Measurements from ENCODE around the gene CCSER1. TPM values are rescaled to one million over a fixed set of nuclear protein-coding genes. Genes with fewer than 3 reads are reported as not detected.

Gene CCSER1
- total and polyA plus RNA-seq, 2 experiments from 2014 or later, result 2.9 to 3.4 TPM

DNA sequence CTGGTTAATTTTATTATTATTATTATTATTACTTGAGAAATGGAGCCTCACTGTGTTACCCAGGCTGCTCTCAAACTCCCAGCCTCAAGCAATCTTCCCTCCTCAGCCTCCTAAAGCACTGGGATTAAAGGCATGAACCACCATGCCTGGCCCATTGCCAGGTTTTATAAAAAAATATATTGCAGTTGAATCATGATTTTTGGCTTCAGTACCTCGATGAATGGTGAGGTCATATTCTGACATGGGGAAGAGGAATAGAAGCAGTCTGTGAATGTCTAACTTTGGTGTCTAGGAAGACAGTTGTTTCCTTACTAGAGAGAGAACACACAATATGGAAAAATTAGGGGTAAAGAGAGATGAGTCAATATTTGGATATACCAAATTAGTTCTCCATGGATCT is 32.0 kb downstream of the CCSER1 start (continued):
- TF ChIP-seq, protein P1, sequence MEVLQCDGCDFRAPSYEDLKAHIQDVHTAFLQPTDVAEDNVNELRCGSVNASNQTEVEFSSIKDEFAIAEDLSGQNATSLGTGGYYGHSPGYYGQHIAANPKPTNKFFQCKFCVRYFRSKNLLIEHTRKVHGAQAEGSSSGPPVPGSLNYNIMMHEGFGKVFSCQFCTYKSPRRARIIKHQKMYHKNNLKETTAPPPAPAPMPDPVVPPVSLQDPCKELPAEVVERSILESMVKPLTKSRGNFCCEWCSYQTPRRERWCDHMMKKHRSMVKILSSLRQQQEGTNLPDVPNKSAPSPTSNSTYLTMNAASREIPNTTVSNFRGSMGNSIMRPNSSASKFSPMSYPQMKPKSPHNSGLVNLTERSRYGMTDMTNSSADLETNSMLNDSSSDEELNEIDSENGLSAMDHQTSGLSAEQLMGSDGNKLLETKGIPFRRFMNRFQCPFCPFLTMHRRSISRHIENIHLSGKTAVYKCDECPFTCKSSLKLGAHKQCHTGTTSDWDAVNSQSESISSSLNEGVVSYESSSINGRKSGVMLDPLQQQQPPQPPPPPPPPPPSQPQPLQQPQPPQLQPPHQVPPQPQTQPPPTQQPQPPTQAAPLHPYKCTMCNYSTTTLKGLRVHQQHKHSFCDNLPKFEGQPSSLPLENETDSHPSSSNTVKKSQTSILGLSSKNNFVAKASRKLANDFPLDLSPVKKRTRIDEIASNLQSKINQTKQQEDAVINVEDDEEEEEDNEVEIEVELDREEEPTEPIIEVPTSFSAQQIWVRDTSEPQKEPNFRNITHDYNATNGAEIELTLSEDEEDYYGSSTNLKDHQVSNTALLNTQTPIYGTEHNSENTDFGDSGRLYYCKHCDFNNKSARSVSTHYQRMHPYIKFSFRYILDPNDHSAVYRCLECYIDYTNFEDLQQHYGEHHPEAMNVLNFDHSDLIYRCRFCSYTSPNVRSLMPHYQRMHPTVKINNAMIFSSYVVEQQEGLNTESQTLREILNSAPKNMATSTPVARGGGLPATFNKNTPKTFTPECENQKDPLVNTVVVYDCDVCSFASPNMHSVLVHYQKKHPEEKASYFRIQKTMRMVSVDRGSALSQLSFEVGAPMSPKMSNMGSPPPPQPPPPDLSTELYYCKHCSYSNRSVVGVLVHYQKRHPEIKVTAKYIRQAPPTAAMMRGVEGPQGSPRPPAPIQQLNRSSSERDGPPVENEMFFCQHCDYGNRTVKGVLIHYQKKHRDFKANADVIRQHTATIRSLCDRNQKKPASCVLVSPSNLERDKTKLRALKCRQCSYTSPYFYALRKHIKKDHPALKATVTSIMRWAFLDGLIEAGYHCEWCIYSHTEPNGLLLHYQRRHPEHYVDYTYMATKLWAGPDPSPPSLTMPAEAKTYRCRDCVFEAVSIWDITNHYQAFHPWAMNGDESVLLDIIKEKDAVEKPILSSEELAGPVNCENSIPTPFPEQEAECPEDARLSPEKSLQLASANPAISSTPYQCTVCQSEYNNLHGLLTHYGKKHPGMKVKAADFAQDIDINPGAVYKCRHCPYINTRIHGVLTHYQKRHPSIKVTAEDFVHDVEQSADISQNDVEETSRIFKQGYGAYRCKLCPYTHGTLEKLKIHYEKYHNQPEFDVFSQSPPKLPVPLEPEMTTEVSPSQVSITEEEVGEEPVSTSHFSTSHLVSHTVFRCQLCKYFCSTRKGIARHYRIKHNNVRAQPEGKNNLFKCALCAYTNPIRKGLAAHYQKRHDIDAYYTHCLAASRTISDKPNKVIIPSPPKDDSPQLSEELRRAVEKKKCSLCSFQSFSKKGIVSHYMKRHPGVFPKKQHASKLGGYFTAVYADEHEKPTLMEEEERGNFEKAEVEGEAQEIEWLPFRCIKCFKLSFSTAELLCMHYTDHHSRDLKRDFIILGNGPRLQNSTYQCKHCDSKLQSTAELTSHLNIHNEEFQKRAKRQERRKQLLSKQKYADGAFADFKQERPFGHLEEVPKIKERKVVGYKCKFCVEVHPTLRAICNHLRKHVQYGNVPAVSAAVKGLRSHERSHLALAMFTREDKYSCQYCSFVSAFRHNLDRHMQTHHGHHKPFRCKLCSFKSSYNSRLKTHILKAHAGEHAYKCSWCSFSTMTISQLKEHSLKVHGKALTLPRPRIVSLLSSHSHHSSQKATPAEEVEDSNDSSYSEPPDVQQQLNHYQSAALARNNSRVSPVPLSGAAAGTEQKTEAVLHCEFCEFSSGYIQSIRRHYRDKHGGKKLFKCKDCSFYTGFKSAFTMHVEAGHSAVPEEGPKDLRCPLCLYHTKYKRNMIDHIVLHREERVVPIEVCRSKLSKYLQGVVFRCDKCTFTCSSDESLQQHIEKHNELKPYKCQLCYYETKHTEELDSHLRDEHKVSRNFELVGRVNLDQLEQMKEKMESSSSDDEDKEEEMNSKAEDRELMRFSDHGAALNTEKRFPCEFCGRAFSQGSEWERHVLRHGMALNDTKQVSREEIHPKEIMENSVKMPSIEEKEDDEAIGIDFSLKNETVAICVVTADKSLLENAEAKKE (CRISPR knock-in tag; IDR thresholded peaks at IDR 0.05), result no peak
- TF ChIP-seq ZNF331 (CRISPR knock-in tag; IDR thresholded peaks at IDR 0.05; ENCODE audit: low read depth) (no peak), CREB1 (CRISPR knock-in tag; IDR thresholded peaks at IDR 0.05; ENCODE audit: low read depth) (no peak), JUNB (IDR thresholded peaks at IDR 0.05; ENCODE audit: unreplicated experiment) (no peak), ZNF114 (CRISPR knock-in tag; IDR thresholded peaks at IDR 0.05) (no peak)

DNA sequence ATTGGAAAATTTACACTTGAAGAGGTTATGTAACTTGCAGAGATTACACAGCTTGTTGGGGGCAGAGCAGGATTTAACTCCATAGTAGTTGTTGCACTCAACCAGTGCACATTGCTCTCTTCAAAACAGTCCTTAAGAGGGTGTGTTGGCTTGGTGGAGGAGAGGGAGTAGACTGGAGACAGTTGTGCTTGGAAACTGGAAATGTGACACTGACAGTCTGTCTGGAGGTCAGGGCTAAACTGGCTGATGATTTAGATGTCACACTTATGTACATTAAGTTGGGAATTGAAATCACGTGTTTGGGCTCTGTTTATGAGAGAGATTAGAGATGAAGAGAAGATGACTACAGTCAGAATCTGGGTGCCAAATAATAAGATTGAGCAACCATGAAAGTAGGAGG is 32.9 kb downstream of the CCSER1 start:
- peaks cover 16% of the 10 kb centered on the region; the same call in 2 of the 3 replicates for H3K36me3 Mint-ChIP-seq (ENCODE audit: low read depth)
- Histone ChIP-seq H3K79me2 (replicated peaks; ENCODE audit: insufficient read depth) (no peaks in the 10 kb centered on the region), H3K4me2 (no peak overlapping the region), H3K27ac (ENCODE audit: low read depth) (no peak overlapping the region), H3K4me3 (no peak overlapping the region), H3K27me3 (ENCODE audit: insufficient read depth) (no peaks in the 10 kb centered on the region), H4K20me1 (replicated peaks; ENCODE audit: insufficient read depth) (no peaks in the 10 kb centered on the region), H2AFZ (no peak overlapping the region; the same call in 1 of the 2 replicates), H3K4me1 (ENCODE audit: insufficient read depth) (no peaks in the 10 kb centered on the region), H3K9me2 (ENCODE audit: insufficient read depth) (no peaks in the 10 kb centered on the region), H3F3A (replicated peaks; ENCODE audit: low read depth) (no peaks in the 10 kb centered on the region), H3K36me3 (ENCODE audit: insufficient read depth) (no peaks in the 10 kb centered on the region)
- H3K27ac Mint-ChIP-seq, result no peak overlapping the region
- peaks cover 32% of the 10 kb centered on the region for H3K9me3 Mint-ChIP-seq
- ATAC-seq, result no peak
- H3K4me1 Mint-ChIP-seq, result no peaks in the 10 kb centered on the region; the same call in 2 of the 3 replicates
- peaks cover 3% of the 10 kb centered on the region for H3K27me3 Mint-ChIP-seq (ENCODE audit: insufficient read depth, low read depth, poor library complexity)
- TF ChIP-seq EZH2 (IDR thresholded peaks at IDR 0.05; ENCODE audit: low read depth, unreplicated experiment), result no peak
- no peak for TF ChIP-seq ZNF114 (CRISPR knock-in tag; IDR thresholded peaks at IDR 0.05)
- no peak for TF ChIP-seq NANOG (IDR thresholded peaks at IDR 0.05; ENCODE audit: borderline replicate concordance)
- H3K4me3 Mint-ChIP-seq, result no peak overlapping the region
- no peak for DNase-seq (ENCODE audit: low spot score)
